ENCODE measurements around the gene NXPH3. TPM values are rescaled to one million over a fixed set of nuclear protein-coding genes. Genes with fewer than 3 reads are reported as not detected.
"Not testable (repeated sequence)": the region's sequence is repeated elsewhere in the genome, so short reads cannot be mapped to it uniquely, and the experiment has no call there.

Gene NXPH3
- total RNA-seq, 1 donor from 2014 or later = not detected

DNA sequence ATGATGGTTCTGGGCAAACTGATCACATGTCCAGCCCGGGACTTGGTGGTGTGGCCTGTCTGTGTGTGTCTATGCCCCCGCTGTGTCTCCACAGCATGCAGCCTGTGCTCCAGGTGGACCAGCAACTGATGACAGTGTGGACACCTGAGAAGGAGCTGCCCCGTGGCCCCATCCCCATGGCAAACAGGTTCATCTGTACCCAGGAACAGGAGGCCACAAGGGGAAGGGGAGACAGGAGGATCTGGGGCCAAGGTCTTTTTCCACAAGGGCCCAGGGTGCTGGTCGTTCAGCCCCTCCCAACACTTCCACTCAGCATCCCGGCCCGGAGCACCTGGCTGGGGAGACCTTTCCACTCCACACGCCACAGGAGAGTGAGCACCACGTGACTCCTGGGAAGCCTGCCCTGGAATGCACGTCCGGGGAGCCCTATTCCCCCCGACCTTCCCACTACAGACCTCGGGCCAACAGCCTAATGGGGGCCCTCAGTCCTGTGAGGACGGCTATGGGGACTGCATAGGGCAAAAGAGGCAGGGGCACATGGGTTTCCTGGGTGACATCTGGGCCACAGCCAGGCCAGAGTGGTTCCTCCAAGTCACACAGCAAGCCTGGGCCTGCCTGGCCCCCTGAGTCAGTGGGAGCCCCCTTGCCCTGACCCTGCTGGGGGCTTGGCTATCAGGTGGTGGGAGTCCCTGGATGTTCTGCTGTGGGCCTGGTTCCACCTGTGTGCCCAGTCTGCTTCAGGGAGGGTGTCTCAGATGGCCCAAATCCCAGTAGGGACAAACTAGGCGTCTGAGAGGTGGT, 20.8 kb upstream of the NXPH3 start:
- no peak for DNase-seq (ENCODE audit: low read depth)

DNA sequence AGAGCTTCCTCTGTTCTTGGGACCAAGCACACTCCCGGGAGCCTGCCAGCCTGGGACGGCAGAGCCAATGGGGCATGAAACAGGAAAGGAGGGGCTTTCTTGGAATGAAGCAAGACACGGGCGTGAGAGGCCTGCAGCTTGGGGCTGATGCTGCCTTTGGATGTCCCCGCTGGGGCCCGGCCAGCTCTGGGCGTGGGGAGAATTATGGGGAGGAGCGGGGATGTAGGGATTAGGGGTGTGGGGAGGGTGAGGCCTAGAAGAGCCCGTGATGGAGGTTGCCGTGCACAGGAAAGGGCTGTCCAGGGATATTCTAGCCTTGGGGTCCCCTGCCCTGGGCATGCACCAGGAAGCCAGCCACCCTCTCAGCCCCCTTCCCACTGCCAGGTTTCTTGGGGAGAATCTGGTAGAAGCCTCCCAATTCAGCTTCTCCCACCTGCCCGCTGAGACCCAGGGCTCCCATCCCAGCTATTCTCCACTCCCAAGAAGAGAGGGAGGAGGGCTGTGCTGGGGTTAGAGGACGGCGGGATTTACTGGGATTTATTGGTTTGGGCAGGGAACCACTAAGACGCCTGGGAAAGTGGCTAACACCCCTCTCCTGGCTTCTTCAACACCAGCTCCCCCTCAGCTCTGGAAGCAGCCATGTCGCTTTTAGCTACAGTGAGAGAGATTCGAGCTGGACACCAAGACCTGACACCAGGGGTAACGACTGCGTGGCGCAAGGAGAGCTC, 20.0 kb upstream of the NXPH3 start:
- no peak for DNase-seq (ENCODE audit: low read depth)

DNA sequence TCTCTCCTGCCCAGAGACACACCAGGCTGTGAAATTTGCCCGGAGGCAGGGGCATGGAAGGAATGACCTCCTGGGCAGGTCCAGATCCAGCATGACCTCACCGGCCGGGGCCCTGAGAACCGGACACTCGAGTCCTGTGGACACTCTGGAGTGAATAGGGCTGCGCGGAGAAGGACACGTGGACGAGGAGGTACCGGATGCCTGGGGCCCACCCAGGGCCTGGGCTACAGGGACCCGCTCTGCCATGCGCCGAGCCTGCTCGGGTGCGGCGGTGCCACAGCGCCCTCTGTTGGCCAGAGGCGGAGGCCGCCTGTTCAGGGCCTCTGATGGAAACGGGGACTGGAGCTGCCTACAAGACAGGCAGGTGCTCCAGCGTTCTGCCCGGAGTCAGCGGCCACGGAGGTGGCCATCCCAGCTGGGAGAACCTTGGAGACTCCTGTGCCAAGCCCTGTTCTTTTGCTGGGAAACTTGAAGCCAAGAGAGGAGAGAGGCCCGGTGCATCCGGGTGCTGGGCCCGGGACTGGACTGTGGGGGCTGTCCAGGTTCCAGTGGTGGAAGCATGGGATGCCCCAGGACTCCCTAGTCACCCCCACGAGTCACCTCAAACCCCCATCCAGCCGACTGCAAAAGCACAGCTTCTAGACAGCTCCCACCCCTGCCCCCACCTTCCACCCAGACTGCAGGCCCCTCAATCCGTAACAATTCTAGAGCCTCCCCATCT, 19.3 kb upstream of the NXPH3 start:
- DNase-seq (ENCODE audit: low read depth) = peak; percentile 66

DNA sequence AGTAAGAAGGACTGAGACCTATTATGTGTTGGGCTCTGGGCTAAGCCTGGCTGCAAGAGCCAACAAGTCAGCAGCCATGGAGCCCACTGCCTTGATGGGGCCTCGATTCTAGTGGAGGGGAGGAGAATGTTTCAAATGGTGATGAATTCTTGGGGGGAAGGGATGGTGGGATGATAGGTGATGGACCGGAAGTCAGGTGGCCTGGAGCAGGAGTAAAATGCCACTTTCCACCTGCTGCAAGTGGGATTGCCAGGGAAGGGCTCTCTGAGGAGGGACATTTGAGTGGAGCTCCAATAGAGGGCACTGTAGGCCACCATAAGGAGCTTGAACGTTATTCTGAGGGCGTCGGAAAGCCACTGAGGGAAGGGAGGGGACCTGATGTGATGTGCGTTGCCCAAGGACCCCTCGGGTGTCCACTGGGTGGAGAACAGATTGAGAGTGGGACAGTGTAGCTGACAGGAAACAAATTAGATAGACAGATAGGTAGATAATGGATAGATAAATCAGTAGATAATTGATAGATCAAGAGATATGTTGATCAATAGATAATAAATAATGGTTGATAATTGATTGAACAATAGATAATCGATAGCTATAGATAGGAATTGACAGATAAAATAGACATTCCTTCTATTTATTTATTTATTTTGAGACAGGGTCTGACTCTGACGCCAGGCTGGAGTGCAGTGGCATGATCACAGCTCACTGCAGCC, 18.2 kb upstream of the NXPH3 start:
- peak; percentile 47 for DNase-seq (ENCODE audit: low read depth)

DNA sequence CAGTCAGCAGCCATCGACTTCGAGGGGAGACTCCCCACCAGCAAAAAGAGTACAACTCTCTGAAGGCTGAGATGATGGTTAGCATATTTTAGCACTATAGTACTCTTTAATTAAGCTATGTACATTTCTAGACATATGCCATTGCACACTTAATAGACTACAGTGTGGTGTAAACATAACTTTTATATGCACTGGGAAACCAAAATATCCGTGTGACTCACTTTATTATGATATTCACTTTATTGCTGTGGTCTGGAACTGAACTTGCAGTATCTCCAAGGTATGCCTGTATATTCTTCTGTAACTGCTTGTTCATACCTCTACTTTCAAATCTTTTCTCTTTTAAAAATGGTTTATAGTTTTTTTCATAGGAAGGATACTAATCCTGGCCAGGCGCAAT, 11.0 kb upstream of the NXPH3 start:
- no peak for DNase-seq (ENCODE audit: low read depth)

DNA sequence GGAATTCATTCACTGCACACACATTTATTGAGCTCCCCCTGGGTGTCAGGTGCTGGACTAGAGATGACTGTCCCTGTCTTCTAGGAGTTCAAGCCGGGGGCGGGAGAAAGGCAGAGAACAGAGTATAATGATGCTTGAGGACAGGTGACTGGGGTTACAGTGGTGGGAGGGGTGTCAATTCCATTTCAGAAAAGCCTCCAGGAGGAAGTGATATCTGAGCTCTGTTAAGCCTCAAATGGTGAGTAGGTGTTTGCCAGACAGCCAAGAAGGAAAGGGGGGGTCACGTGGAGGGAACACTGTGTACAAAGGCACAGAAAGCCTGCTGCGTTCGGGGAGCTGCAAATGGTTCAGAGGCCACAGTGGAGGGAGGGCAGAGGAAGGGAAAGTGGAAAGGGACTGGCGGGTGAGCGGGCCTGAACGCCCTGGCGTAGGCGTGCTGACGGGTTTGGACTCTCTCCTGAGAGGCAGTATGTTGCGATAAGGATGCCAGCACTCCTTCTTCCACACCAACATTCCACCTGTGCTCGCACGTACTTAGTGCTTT, 9.7 kb upstream of the NXPH3 start:
- peak; percentile 53 for DNase-seq (ENCODE audit: low read depth)

DNA sequence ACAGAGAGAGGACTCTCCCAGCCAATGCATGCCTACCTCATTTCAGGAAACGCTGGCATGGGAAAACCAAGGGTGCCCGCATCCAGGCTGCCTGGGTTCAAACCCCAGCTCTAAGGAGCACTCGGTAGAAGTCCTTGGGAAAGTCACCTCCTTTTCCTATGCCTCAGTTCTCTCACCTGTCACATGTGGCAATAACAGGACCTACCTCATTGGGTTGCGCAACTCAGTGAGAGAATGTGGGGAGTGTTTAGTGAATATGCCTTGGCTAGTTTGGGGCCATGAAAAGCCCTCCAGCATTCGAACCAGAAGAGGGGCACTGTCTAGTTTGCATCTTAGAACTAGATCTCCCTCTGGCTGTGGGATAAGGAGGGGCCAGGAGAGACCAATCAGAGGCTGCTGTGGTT, 9.0 kb upstream of the NXPH3 start:
- DNase-seq (ENCODE audit: low read depth) = no peak

DNA sequence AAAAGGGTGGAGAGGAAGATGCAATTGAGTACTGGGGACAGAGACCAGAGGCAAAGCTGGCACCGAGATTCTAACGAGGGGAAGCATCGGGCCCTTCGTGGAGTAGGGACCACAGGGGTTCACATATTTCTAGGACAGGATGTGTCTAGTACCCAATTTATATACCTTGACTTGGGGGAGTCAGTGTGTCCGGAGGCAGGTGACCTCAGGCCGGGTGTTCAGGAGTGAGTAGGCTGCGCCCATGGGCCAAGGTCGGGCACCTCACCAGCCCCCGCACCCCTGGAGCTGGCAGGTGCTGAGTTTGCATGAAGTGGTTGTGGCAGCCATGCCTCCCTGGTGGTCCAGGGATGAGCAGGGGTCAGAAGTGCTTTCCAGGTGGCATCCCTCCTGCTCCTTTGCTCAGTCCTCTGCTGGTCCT, 8.6 kb upstream of the NXPH3 start:
- no peak for DNase-seq (ENCODE audit: low read depth)

DNA sequence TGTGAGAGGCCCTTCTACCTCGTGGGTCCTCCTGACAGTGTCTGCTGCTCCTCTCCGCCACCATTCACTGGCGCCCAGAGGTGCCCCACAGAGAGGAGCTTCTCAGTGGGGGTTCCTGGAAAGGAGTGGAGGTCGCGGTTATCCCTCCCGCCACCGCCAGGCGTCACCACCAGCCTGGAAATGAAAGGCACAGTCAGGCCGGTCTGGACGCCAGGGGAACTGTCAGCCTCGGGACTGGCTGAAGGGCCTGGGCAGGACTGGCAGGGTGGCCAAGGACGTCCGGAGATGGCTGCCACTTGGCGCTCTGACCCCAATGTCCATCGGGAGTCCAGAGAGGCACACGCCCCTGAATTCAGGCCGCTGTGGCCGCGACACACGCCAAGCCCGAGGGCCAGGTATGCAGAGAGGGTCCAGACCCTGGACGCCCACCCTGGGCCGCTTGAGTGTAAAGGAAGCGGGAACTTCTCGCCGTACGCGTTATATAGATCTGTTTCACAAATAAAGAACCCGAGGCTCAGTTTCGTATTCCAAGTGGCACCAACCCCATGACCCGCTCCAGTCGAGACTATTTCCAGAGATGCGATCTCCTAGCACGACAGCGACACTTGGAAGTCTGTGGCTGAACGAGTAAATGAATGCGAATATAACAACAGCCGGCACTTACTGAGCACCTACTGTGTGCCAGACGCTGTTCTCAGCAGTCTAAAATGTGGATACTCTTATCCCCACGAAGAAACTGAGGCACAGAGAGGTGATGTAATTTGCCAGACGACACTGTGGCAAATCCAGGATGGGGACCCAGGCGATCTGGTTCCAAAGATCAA, 7.6 kb upstream of the NXPH3 start:
- peak; percentile 88 for DNase-seq (ENCODE audit: low read depth)

DNA sequence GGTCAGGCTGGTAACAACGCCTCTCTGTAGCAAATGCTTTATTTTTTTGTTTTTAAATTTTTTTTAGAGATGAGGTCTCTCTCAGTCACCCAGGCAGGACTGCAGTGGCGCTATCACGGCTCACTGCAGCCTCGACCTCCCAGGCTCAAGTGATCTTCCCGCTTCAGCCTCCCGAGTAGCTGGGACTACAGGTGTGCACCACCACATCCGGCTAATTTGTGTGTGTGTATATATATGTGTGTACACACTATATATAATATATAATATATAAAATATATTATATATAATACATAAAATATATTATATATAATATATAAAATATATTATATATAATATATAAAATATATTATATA, 7.0 kb upstream of the NXPH3 start:
- not testable (repeated sequence) for DNase-seq (ENCODE audit: low read depth)

DNA sequence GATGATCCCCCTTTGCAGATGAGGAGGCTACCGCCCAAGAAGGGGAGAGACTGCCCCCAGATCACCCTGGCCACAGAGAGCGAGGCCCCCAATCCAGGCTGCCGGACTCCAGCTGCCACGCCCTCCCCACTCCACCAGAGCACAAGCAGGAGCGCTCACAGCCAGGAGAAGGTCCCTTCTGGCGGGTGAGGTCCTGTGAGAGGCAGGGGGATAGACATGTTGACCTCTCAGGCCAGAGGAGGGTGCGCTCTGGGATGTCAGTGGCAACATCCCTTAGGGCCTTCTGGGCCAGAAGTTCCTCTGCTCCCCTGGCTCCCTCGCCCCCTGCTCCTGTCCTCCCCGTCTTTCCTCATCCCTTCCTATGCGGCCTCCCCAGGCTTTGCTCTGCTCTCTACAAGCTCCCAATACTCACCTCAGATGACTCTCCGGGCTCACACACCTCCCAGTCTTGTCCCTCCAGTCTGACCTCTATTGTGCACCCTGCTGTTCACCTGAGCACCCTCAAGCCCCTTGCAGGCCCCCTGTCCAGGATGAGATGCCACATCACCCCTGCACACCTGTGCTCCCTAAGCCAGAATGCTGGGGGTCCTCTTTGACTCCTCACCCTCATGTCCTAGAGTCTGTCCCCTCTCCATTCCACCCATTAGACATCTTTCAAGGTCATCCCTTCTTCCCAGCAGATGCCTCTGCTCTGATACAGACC, 5.0 kb upstream of the NXPH3 start:
- no peak for DNase-seq (ENCODE audit: low read depth)

DNA sequence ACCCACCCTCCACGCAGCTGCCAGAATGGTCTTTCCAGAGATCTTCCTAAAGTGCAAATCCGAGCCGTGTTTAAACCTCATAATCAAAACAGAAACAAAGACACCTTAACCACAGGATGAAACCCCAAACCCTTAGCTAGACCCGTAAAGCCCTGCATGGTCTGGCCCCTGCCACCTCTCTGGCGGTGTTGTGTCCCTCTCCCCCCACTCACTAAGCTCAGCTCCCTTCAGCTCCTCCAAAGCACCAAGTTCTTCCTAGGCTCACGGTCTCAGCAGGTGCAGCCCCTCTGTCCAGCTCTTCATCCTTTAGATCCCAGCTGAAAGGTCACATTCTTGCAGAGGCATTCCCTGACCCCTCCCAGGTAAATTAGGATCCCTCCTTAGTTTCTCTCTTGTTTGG, 4.4 kb upstream of the NXPH3 start:
- DNase-seq (ENCODE audit: low read depth) = no peak

DNA sequence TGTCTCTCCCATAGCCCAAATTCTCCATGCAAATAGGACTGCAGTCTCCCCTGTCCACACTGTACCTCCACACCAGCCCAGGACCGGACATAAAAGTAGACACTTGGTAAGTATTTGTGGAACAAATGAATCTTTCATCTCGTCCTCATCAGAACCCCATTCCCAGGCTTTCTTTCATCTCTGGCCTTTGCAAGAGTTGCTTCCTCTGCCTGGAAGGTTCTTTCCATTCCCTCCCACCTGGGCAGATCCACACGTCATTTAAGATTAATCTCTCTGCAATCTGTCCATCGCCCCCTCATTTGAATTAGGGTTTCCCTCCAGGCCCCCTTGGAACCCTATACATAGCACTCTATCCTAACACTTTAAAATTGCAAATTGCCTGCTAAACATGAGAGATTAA, 3.9 kb upstream of the NXPH3 start:
- DNase-seq (ENCODE audit: low read depth) = no peak

DNA sequence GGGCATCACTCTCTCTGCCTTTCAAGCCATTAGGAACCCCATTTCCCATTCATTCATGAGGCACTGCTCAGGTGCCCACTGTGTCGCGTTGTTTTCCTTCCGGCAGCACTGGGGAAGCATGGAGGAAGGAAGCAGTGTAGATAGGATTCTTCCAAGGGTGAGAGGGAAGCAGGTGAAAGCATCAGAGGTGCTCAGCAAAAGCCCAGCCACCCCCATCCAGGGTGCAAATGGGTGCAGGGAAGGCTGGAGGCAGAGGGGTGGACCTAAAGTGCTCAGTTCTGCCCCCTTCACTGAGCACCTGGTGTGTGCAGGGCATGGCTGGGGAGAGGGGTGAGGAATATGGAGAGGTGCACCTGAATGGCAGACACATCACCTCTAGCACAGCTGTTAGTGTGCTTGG, 3.4 kb upstream of the NXPH3 start:
- DNase-seq (ENCODE audit: low read depth) = no peak

DNA sequence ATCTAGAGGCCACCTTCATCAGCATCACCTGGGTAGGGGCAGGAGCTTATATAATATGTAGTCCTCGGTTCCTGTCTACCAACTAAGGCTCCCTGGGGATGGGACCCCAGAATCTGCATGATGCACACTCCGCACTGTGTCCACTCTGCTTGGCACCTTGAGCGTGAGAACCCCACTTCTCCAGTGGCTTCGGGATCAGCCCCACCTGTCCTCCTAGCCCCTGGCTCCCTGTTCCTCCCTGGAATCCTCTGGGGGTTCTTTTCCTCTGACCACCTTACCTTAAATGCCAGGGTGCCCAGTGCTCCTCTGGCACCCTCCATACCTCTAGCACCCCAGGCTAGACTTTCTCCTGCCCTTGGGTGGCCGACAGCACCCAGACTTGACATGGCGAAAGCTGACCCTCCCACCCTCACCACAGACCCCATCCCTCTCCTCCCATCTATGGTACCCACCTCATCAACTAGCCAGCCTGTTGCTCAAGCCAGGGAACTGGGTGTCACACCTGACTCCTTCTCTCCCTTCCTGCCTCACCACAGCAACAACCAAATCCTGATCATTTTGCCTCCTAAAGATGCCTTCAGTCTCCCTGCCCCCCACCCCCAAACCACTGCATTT, 2.8 kb upstream of the NXPH3 start:
- DNase-seq (ENCODE audit: low read depth) = no peak

DNA sequence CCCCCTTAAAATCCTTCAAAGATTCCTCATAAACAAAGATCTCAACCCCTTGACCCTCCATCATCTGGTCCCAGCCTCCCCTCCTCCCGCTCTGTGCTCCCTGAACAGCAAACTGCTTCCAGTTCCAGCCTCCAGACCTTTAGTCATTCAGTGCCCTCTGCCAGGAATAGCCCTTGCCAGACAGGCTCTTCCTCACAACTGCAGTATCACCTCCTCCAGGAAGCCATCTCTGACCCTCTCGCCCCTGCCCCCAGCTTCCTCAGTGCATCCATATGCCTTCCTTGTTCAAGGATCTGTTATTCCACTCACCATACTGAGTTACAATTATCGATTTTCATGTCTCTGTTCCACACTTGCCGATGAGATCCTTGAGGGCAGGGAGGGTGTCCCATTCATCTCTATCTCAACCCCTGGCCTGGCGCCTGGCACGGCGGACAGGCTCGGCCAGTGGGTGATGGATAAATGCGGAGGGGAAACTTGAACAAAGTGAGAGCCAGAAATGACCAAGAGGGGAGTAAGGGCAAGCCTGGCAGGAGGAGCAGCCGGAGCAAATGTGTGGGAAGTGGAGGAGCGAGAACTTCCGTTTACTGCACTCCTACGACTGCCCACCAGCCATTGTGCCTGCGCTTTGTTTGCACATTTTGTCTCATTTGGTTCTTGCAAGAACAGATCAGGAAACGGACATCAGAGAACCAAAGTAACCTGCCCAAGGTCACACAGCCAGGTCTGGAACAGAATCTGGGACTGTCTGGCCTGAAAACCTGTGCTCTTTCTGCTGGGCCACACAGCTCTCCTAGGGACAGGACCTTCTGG, 2.0 kb upstream of the NXPH3 start:
- DNase-seq (ENCODE audit: low read depth) = no peak

DNA sequence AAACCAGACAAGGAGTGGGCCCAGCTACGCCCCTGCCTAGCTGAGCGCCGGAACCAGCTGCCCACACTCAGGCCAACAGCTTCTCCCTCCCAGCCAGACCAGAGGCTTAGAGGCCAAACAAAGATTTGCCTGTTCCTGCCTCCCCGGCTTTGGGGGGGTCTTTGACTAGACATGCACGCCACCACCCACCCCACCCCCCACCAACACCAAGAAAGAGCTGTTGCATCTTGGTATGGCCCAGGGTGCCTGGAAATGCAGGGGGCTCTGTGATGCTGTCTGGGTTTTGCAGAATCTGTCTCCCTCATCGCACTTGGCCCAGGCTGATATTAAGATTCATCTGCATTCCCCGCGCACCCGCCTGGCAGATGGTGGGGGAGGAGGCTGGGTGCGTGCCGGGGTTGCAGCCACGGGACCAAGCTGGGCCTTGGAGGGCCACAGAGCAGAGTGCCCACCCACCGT, 1.3 kb upstream of the NXPH3 start:
- DNase-seq (ENCODE audit: low read depth) = no peak

DNA sequence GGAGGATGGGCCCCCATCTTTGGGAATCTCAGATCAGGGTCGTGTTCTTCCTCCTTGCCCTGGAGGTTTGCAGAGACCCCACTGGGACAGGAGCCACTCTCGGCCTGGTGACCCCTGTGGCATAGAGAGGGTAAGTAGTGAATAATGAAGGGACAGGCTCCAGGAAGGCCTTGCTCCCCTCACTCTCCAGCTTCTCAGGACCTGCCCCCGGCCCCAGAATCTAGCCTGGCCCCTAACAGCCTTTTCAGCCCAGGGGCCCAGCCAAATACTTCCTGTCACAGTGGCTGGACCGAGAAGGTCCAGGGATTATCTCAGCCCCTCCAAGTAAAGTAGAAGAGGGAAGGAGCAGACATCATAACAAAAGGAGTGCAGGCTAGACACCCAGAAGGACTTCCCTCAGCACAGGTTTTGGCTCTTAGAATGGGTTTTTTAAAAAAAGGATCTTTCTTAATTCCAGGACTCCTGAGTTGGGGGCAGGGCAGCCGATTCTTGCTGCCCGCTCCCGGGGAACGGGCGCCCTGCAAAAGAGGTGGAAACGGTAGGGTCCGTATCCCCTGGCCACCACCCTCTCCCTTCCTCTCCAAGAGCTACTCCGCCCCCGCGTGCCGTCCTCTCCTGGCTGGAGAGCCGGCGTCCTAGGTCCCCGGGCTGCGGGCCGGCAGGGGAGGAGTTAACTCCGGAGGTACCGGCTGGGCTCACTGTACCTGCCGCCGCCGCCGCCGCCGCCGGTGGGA, 559 bp upstream of the NXPH3 start:
- no peak for DNase-seq (ENCODE audit: low read depth)

All from myocyte (in vitro differentiated cells).